NCI-H2081 treated with DMSO at 0.1 percent for 48 hours (cell line): ENCODE results near the gene PAM16.
"Not testable (repeated sequence)": the region's sequence is repeated elsewhere in the genome, so short reads cannot be mapped to it uniquely, and the experiment has no call there.

ENCODE experiments used
- DNase-seq: peaks from one replicate; lab custom pipeline; 2025; lab: John Stamatoyannopoulos, UW

The PAM16 gene

GRCh38 chr16:4352843-4353242 lies 1.7 kb upstream of the PAM16 start:
- no peak for DNase-seq

- DNase-seq = no peak
Observed at GRCh38 chr16:4351880-4352279, 759 bp upstream of the PAM16 start.

- DNase-seq = no peak
Observed at GRCh38 chr16:4350365-4350786, 745 bp downstream of the PAM16 start.

- DNase-seq = no peak
Observed at GRCh38 chr16:4349332-4349731, 1.8 kb downstream of the PAM16 start.

- DNase-seq = no peak
Observed at GRCh38 chr16:4347765-4348509, 3.2 kb downstream of the PAM16 start.

GRCh38 chr16:4347010-4347409 lies 4.1 kb downstream of the PAM16 start:
- DNase-seq = no peak

- no peak for DNase-seq
Observed at GRCh38 chr16:4345836-4346781, 5.0 kb downstream of the PAM16 start.

- DNase-seq = peak; percentile 17
Observed at GRCh38 chr16:4344983-4345835, 5.9 kb downstream of the PAM16 start.

- not testable (repeated sequence) for DNase-seq
Observed at GRCh38 chr16:4344300-4344982, 6.7 kb downstream of the PAM16 start.

GRCh38 chr16:4342866-4343744 lies 8.0 kb downstream of the PAM16 start:
- DNase-seq = no peak

GRCh38 chr16:4341250-4341649 lies 9.9 kb downstream of the PAM16 start:
- DNase-seq = no peak

GRCh38 chr16:4340443-4340842 lies 10.7 kb downstream of the PAM16 start:
- no peak for DNase-seq

GRCh38 chr16:4339909-4340308 lies 11.2 kb downstream of the PAM16 start:
- DNase-seq = peak; percentile 7

GRCh38 chr16:4339455-4339854 lies 11.7 kb downstream of the PAM16 start:
- no peak for DNase-seq

- no peak for DNase-seq
Observed at GRCh38 chr16:4338712-4339299, 12.3 kb downstream of the PAM16 start.

GRCh38 chr16:4338125-4338582 lies 13.0 kb downstream of the PAM16 start:
- DNase-seq = no peak

GRCh38 chr16:4337540-4338088 lies 13.5 kb downstream of the PAM16 start:
- DNase-seq = no peak

- no peak for DNase-seq
Observed at GRCh38 chr16:4336701-4337539, 14.2 kb downstream of the PAM16 start.
